Gastrocnemius medialis (tissue), 4 donors: ENCODE measurements around the gene ZNF438. TPM values are rescaled to one million over a fixed set of nuclear protein-coding genes. Genes with fewer than 3 reads are reported as not detected.

Source experiments
- ATAC-seq, 2 donors: fragments of 150-250 bp; one replicate each; pipeline ENCODE4 v1.9.1; 2016
- DNase-seq, 2 donors: peaks; one replicate each; pipeline ENCODE4 v3.0.0-alpha.2; 2019
- H3K27ac ChIP-seq, 4 donors: fragments of 200-600 bp; sonication (generic); 1 replicate in 1 of 4; 2 replicates in 3 of 4; pipeline ENCODE4 v1.5.1; 2016 to 2018; ENCODE audit warnings: mild to moderate bottlenecking in 2 of 4, moderate library complexity in 1 of 4
- H3K27me3 ChIP-seq, 3 donors: fragments of 200-600 bp; sonication (generic) in 2 of 3; 1 replicate in 1 of 3; 2 replicates in 2 of 3; pipeline versions ENCODE4 v1.5.1 to v1.6.0; 2016 to 2019; ENCODE audit warnings: mild to moderate bottlenecking in 1 of 3, moderate library complexity in 1 of 3
- H3K36me3 ChIP-seq, 2 donors: fragments of 200-600 bp; sonication (generic) in 1 of 2; one replicate each; pipeline ENCODE4 v1.5.1; 2017 to 2018
- H3K4me1 ChIP-seq, 2 donors: fragments of 200-600 bp; sonication (generic) in 1 of 2; one replicate each; pipeline ENCODE4 v1.5.1; 2016 to 2017; ENCODE audit warnings: mild to moderate bottlenecking in 2 of 2
- H3K4me3 ChIP-seq, 4 donors: fragments of 200-600 bp; sonication (generic) in 3 of 4; 1 replicate in 1 of 4; 2 replicates in 3 of 4; pipeline ENCODE4 v1.5.1; 2016 to 2019; ENCODE audit warnings: mild to moderate bottlenecking in 2 of 4
- H3K9me3 ChIP-seq, 3 donors: fragments of 200-600 bp; sonication (generic) in 2 of 3; 1 replicate in 1 of 3; 2 replicates in 2 of 3; pipeline ENCODE4 v1.5.1; 2016 to 2019
- POLR2A ChIP-seq, 2 donors: fragments of 450-650 bp; IDR thresholded peaks; one replicate each; pipeline ENCODE4 v1.6.1; 2017; ENCODE audit warnings: antibody characterized with exemption in 2 of 2, mild to moderate bottlenecking in 2 of 2, moderate library complexity in 2 of 2
- in situ Hi-C, 4 donors: fragments of 200-750 bp; cut with MboI; loops; one replicate each; pipeline versions ENCODE4 v1.15.0 to v1.8.0; 2017; ENCODE audit warnings: low sequenced_read_pairs in 4 of 4
- intact Hi-C: fragments of 100-400 bp; cut with DNase I; formaldehyde crosslinking; loops from one replicate; pipeline ENCODE4 v1.15.1; 2023; ENCODE audit warnings: low total_unique reads
- total RNA-seq, 4 donors: library from RNA; depleted of rRNA; stranded (reverse); fragments of >200 nt; gene quantifications; one replicate each; pipeline versions ENCODE4 v1.1.0 to v1.2.3, GENCODE V29; 2016
- TF ChIP-seq, protein P1 (sequence below), 5 experiments: fragments of 450-650 bp in 3 of 5; fragments of 200-600 bp in 2 of 5; sonication (generic) in 2 of 5; IDR thresholded peaks in 4 of 5; conservative IDR thresholded peaks in 1 of 5; 1 replicate in 4 of 5; 2 replicates in 1 of 5; pipeline ENCODE4 v1.5.1; 2016 to 2019; ENCODE audit warnings: antibody characterized with exemption in 5 of 5, mild to moderate bottlenecking in 3 of 5, moderate library complexity in 3 of 5

Gene ZNF438
- total RNA-seq, 4 donors from 2014 or later, result 14.4 to 37.0 (median 26.5) TPM

- Histone ChIP-seq H3K9me3 (no peaks in the 10 kb centered on the region), H3K27ac (no peak overlapping the region), H3K4me3 (no peak overlapping the region), H3K36me3 (no peaks in the 10 kb centered on the region), H3K4me1 (peaks cover 0 to 19% of the 10 kb centered on the region in 2 donors), H3K27me3 (no peaks in the 10 kb centered on the region)
- intact Hi-C loops (loop anchor here (10.0 kb wide), 1 partner anchor 887 kb away; the partner anchor contains the start of gene ARHGAP12), in situ Hi-C loops (loop anchor here in 2 of 4 donors (10.0 to 25.0 kb wide), 2 partner anchors 253 to 275 kb away; partner anchors contain the start of gene ZEB1 (in 1 of the 2))
- DNase-seq (no peak), ATAC-seq (no peak)
- TF ChIP-seq, protein P1, sequence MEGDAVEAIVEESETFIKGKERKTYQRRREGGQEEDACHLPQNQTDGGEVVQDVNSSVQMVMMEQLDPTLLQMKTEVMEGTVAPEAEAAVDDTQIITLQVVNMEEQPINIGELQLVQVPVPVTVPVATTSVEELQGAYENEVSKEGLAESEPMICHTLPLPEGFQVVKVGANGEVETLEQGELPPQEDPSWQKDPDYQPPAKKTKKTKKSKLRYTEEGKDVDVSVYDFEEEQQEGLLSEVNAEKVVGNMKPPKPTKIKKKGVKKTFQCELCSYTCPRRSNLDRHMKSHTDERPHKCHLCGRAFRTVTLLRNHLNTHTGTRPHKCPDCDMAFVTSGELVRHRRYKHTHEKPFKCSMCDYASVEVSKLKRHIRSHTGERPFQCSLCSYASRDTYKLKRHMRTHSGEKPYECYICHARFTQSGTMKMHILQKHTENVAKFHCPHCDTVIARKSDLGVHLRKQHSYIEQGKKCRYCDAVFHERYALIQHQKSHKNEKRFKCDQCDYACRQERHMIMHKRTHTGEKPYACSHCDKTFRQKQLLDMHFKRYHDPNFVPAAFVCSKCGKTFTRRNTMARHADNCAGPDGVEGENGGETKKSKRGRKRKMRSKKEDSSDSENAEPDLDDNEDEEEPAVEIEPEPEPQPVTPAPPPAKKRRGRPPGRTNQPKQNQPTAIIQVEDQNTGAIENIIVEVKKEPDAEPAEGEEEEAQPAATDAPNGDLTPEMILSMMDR (IDR thresholded peaks at IDR 0.05 in 4 of 5, conservative IDR thresholded peaks at IDR 0.05 in 1 of 5), result no peak
- no peak for TF ChIP-seq POLR2A (IDR thresholded peaks at IDR 0.05)
Measured at GRCh38 chr10:31037749-31038148, 6.1 kb upstream of the ZNF438 start.

- TF ChIP-seq, protein P1 (IDR thresholded peaks at IDR 0.05 in 4 of 5, conservative IDR thresholded peaks at IDR 0.05 in 1 of 5), result no peak
- TF ChIP-seq POLR2A (IDR thresholded peaks at IDR 0.05), result no peak
- Histone ChIP-seq H3K4me3 (no peak overlapping the region), H3K4me1 (peaks cover 0 to 22% of the 10 kb centered on the region in 2 donors), H3K9me3 (no peaks in the 10 kb centered on the region), H3K27me3 (no peaks in the 10 kb centered on the region), H3K27ac (peak overlapping the region in 1 of 4 donors; percentile 18), H3K36me3 (no peaks in the 10 kb centered on the region)
- in situ Hi-C loops (loop anchor here in 2 of 4 donors (10.0 to 25.0 kb wide), 2 partner anchors 251 to 276 kb away; partner anchors contain the start of gene ZEB1 (in 1 of the 2)), intact Hi-C loops (loop anchor here (10.0 kb wide), 1 partner anchor 889 kb away; the partner anchor contains the start of gene ARHGAP12)
- no peak for DNase-seq
- ATAC-seq, result no peak
Measured at GRCh38 chr10:31036209-31036608, 4.5 kb upstream of the ZNF438 start.

GRCh38 chr10:31035266-31035798 lies 3.7 kb upstream of the ZNF438 start:
- Histone ChIP-seq H3K27me3 (no peaks in the 10 kb centered on the region), H3K9me3 (no peaks in the 10 kb centered on the region), H3K27ac (peak overlapping the region in 3 of 4 donors; percentile 25 to 100 (median 99)), H3K4me3 (no peak overlapping the region), H3K4me1 (peaks cover 2 to 29% of the 10 kb centered on the region in 2 donors), H3K36me3 (no peaks in the 10 kb centered on the region)
- DNase-seq (no peak), ATAC-seq (no peak)
- TF ChIP-seq POLR2A (IDR thresholded peaks at IDR 0.05), result no peak
- TF ChIP-seq, protein P1 (IDR thresholded peaks at IDR 0.05 in 4 of 5, conservative IDR thresholded peaks at IDR 0.05 in 1 of 5), result no peak
- in situ Hi-C loops, result loop anchor here in 2 of 4 donors (10.0 to 25.0 kb wide), 2 partner anchors 251 to 277 kb away; partner anchors contain the start of gene ZEB1 (in 1 of the 2)
- intact Hi-C loops, result loop anchor here (10.0 kb wide), 1 partner anchor 889 kb away; the partner anchor contains the start of gene ARHGAP12

DNA sequence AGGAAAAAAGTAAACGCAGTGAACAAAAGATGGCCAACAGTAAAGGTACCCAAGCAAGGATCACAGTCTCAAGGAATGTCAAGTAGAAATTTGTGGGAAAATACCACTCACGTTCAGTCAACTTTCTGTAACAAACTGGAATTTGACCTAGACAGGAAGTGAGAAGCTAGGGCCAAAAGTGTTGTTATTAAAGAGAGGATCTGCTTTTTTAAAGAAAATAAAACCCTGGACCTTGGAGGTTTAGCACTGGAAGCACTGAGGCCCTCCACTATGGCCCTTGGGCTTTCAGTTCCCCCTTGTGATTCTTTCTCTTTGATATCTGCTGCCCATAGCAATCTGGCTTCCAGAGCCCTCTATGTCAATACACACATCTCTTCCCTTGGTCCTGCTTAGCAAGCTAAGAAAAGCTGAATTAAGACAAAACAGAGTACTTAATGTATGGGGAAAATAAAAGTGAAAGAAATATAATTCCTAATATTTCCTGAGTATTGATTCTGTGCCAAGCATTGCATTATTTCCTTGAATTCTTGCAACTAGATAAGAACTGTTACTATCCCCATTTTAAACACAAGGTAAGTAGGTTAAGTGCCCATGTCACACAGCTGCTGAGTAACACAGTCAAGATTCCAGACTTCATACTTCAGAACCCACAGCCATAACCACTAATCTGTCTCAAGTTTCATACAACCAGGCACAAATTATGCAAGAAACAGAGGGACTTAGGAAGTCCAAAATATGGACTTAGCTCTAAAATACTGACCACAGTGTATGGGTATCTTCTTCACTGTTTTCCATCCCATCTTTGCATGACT lies 2.6 kb upstream of the ZNF438 start:
- H3K4me1 ChIP-seq, result peaks cover 13 to 40% of the 10 kb centered on the region in 2 donors
- in situ Hi-C loops (loop anchor here in 3 of 4 donors (5.0 to 25.0 kb wide), 3 partner anchors 247 to 278 kb away; partner anchors contain the start of gene ZEB1 (in 1 of the 3)), intact Hi-C loops (loop anchor here (5.0 to 10.0 kb wide), 5 partner anchors 98 to 890 kb away; partner anchors contain the start of gene ARHGAP12)
- peak overlapping the region; percentile 57 to 100 (median 100) for H3K27ac ChIP-seq
- peak in 1 of 2 donors; percentile 24 for ATAC-seq
- no peaks in the 10 kb centered on the region for H3K36me3 ChIP-seq
- DNase-seq, result peak in 1 of 2 donors; percentile 33
- TF ChIP-seq POLR2A (IDR thresholded peaks at IDR 0.05), result no peak
- TF ChIP-seq, protein P1 (IDR thresholded peaks at IDR 0.05 in 4 of 5, conservative IDR thresholded peaks at IDR 0.05 in 1 of 5), result no peak
- H3K9me3 ChIP-seq, result no peaks in the 10 kb centered on the region
- no peaks in the 10 kb centered on the region for H3K27me3 ChIP-seq
- H3K4me3 ChIP-seq, result no peak overlapping the region
